ENCODE measurements around the gene IRAG1.

The IRAG1 gene

DNA sequence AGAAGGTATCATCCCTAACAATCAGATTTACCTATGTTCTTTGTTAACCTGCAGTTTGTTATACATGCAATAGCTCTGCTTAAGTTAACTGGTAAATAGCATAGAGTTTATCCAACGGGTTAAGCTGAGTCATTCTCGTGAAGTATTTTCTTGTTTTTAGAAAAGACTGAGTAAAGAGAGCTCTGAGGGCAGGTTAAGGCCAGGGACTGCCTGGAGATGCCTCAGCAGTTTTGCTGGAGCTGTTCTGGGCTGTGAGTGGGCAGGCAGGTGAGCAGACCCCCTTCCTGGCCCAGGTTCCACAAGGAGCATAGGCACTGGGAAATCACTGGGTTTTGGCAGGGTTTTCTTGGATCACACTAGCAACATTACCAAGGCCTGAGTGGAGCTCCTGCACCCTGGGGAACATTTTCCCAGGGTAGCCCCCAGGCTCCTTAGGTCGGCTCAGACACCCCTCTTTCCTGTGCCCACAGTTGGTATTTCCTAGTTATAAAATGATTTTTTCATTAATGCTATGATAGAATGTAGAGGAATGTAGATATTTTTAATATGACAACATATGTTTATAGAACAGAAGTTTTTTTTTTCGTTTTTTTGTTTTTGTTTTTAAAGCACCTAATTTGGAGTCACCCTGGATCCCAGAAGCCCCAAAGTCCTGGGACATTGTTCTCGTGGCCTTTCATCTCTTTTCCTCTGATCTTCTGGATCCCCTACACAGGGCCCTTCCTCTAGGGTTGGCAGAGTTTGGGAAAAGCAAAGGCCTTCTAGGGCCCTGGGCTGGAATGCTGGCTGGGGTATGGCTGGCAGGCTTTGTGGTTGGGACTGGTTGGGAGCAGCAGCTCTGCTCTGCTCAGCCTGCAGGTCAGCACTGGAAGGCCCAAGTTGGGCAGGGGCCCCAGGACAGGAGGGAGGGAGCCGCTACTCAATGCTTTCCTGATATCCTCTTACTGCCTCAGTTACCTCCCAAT lies 26.7 kb downstream of the IRAG1 start:
- no peak for DNase-seq (ENCODE audit: low read depth in 3 of 3)

GRCh38 chr11:10664496-10664895 lies 29.1 kb downstream of the IRAG1 start:
- no peak for DNase-seq (ENCODE audit: low read depth in 3 of 3)

GRCh38 chr11:10663990-10664389 lies 29.6 kb downstream of the IRAG1 start:
- DNase-seq (ENCODE audit: low read depth in 3 of 3): no peak

DNA sequence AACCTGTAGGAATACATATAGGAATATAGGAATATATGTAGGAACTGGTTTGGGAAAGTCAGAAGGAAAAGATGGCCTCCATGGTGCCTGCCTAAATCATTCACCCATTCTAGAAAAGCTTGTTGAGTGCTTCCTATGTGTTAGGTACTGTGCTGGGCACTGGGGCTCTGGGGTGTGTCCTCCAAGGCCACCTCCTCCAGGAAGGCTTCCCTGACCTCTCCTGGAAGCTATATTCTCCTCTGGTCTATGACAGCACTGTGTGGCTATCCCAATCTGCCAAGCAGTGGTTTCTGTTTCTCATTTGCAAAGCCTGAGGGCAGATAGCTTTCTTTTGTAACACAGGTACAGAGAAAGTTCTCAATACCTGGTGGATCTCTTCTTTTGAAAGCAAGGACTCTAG lies 30.2 kb downstream of the IRAG1 start:
- DNase-seq (ENCODE audit: low read depth in 3 of 3): no peak

- DNase-seq (ENCODE audit: low read depth in 3 of 3): no peak
These were observed 33.2 kb downstream of the IRAG1 start for GRCh38 chr11:10660323-10660722.

- no peak for DNase-seq (ENCODE audit: low read depth in 3 of 3)
These were observed 34.0 kb downstream of the IRAG1 start for GRCh38 chr11:10659339-10660216.

- no peak for DNase-seq (ENCODE audit: low read depth in 3 of 3)
These were observed 34.8 kb downstream of the IRAG1 start for GRCh38 chr11:10658621-10659338.

DNA sequence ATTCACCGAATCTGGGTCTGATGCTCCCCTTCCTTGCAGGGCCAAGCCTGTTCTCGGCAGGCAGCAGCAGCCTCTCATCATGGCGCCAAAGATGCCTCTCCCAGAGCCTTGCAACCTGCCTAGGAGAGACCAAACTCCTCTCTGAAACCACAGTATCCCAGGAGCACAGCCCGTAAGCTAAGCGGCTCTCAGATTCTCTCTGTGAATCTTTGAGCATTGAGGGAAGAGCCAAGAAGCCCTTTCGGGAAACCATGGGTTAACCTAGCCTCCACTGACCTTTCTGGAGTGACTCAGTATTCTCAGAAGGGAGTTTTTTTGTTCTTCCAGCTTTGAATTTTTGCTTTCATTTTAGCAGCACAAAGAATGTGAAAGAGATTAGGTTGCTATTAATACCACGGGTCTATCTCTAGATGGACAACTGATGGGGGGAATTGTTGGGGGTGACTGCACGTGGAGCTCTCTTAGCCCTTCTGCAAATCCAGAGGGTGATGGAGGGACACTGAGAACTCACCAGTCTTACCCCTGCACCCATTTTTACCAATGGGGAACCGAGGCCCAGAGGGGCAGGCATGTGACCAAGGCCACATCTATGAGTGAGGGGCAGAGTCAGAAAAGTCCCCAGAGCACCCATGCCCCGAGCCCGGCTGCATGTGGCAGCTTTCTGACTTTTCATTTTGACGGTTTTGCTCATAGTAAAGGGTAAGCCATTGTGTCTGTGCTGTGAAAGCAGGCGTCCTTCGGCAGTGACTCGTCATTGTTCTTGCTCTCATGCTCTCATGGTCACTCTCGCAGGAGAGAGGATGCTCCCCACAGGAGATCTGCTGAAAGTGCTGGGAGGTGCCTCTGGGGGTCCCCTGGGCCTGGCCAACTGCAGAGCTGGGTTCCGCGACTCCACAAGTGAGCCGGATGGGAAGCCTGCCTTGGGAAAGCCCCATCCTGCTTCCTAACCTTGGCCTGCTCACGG lies 36.0 kb downstream of the IRAG1 start:
- DNase-seq (ENCODE audit: low read depth in 3 of 3): no peak

- no peak for DNase-seq (ENCODE audit: low read depth in 3 of 3)
These were observed 37.5 kb downstream of the IRAG1 start for GRCh38 chr11:10655943-10656576.

DNA sequence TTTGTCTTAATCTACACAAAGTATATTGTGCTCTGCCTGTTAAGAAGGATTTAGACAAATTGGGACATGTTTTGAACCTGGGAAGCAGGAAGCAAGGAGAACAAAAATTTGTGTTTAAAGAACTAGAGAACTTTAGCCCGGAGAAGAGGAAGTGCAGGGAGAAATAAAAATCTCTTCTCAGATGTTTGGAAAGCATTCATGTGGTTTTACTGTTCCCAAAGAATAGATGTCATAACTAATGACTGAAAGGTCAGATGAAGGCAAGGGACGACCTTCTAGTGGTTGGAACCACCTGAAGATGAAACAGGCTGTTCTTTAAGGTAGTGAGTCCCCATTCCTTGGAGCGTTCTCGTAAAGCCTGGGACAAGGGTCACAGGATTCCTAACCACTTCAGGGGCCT lies 38.3 kb downstream of the IRAG1 start:
- no peak for DNase-seq (ENCODE audit: low read depth in 3 of 3)

GRCh38 chr11:10654811-10655150 lies 38.8 kb downstream of the IRAG1 start:
- DNase-seq (ENCODE audit: low read depth in 3 of 3): no peak

- peak in 1 of 3 experiments; percentile 17 for DNase-seq (ENCODE audit: low read depth in 3 of 3)
These were observed 39.4 kb downstream of the IRAG1 start for GRCh38 chr11:10653946-10654810.

GRCh38 chr11:10653261-10653660 lies 40.3 kb downstream of the IRAG1 start:
- no peak for DNase-seq (ENCODE audit: low read depth in 3 of 3)

DNA sequence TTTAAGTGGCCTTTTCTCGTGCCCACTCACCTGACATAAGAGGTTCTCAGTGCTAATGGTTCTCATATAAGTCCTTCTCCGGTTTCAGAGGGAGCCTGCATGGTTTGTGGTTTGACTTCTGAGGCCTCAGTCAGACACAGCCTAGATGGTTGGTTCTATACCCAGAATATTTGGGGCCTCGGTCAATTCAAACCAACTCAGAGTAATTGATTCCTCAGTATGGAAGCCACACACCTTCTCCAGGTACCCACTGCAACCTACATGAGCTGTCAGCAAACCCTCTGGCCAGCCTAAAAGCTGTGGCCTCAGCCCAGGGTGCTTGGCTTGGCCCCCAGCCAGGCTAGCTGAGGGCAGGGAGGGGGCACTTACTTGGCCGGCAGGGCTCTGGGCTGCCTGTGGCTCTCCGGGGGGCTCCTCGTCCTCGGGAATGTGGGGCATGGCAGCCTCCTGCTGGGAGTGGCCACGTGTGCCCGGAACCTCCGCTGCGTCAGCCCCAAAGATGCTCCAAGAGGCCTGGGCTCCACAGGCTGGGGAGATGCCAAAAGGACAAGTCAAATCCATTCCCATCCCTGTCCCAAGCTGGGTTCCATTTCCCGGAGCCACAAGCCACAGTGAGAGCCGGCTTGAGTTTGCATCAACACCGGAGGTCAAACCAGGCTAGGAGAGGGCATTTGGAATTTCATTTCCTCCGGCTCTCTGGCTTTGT lies 41.7 kb downstream of the IRAG1 start:
- DNase-seq (ENCODE audit: low read depth in 3 of 3): no peak

- DNase-seq (ENCODE audit: low read depth in 3 of 3): no peak
These were observed 42.9 kb downstream of the IRAG1 start for GRCh38 chr11:10650630-10651029.

GRCh38 chr11:10650166-10650565 lies 43.4 kb downstream of the IRAG1 start:
- no peak for DNase-seq (ENCODE audit: low read depth in 3 of 3)

DNA sequence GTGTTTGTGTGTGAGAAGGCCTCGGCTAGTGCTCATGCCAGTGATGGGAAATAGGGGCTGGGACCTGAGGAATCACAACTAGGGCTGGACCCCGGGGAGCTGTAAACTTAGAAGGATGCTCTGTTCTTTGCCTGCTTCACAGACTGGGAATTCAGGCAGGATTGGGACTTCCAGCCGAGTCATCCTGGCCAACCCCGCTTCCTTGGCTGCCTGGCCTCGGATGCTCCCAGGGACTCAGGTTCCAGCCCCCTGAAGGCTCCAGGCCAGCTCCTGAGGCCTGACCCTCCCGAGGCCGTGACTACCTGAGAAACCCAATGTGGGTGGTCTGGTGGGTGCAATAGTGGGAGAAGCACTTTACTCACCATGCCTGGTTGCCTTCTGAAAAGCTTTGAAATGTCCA lies 44.7 kb downstream of the IRAG1 start:
- DNase-seq (ENCODE audit: low read depth in 3 of 3): no peak

- DNase-seq (ENCODE audit: low read depth in 3 of 3): no peak
These were observed 46.7 kb downstream of the IRAG1 start for GRCh38 chr11:10646681-10647355.

All from stimulated activated CD4-positive, alpha-beta T cell treated with anti-CD3 and anti-CD28 coated beads, TNF-alpha, amount 100 ng/mL, for 4 hours (primary cell).